Fibroblast of the aortic adventitia (primary cell): ENCODE data around the gene MARK2. TPM values are rescaled to one million over a fixed set of nuclear protein-coding genes. Genes with fewer than 3 reads are reported as not detected.

ENCODE experiments used
- DNase-seq: peaks from one replicate; pipeline ENCODE4 v3.0.0-alpha.2; 2010; ENCODE audit warnings: low read depth
- H3K4me3 ChIP-seq: 2 replicates; pipeline ENCODE4 v1.5.1; 2011; ENCODE audit warnings: low read depth, mild to moderate bottlenecking, control low read depth, low read length, moderate library complexity
- CTCF ChIP-seq: IDR thresholded peaks from 2 replicates; pipeline ENCODE4 v1.5.1; 2011; ENCODE audit warnings: mild to moderate bottlenecking, low read length, control low read depth, inconsistent platforms; ENCODE audit not compliant: insufficient read depth
- total RNA-seq: library from RNA; depleted of rRNA; stranded (reverse); fragments of >200 nt; gene quantifications from 2 replicates; pipeline ENCODE4 v1.2.3, GENCODE V29; 2012; ENCODE audit warnings: low replicate concordance

MARK2 gene
- total RNA-seq, 1 donor: 12.7 TPM

GRCh38 chr11:63871962-63872799 is 33.3 kb downstream of the MARK2 start:
- H3K4me3 ChIP-seq: no peak overlapping the region
- TF ChIP-seq CTCF: peak; percentile 29

GRCh38 chr11:63872800-63873197 is 33.9 kb downstream of the MARK2 start:
- no peak for DNase-seq
- TF ChIP-seq CTCF: no peak
- H3K4me3 ChIP-seq: no peak overlapping the region

More at GRCh38 chr11:63871962-63872799, 33.3 kb downstream of the MARK2 start:
- peak; percentile 86 for DNase-seq

DNA sequence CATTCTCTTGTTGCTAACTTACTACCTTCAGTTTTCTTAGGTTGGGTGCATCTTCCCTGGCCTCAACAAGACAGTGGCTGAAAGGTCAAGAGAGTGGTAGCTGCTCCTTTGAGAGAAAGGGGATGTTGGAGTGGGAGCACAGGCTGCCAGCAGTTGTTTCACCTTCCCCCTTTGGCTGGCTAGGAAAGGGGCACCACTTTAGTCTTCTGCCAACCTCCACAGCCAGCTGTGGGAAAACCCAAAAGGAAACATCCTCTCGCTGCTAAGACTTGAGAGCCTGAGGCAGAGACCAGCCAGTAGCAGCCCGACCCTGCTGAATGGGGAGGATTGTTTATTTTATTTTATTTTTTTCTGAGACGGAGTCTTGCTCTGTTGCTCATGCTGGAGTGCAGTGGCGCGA is 34.4 kb downstream of the MARK2 start:
- no peak for TF ChIP-seq CTCF
- DNase-seq: no peak
- H3K4me3 ChIP-seq: no peak overlapping the region

- H3K4me3 ChIP-seq: no peak overlapping the region
- DNase-seq: no peak
- no peak for TF ChIP-seq CTCF
Measured at GRCh38 chr11:63874511-63874910, 35.6 kb downstream of the MARK2 start.

GRCh38 chr11:63875506-63876065 is 36.7 kb downstream of the MARK2 start:
- no peak for TF ChIP-seq CTCF
- no peak for DNase-seq
- no peak overlapping the region for H3K4me3 ChIP-seq

DNA sequence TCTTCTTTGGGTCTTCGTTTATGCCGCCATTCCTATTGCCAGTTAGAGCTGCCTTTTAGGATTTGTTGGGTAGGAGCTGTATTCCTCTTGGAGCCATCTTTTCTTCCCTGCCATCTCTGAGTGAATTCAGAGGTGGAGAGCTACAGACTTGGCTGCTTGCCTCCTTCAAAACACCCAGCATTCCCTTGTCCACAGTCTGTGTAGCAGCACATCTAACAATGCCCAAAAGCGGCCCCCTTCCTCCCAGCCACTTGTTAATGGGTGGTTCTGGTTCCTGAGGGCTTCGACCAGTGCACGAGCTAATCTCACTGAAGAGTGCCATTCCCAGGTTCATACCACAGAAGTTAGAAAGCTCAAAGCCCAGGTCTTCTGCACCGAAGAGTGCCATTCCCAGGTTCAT is 37.7 kb downstream of the MARK2 start:
- DNase-seq: no peak
- H3K4me3 ChIP-seq: no peak overlapping the region
- TF ChIP-seq CTCF: no peak
